Ascending aorta (tissue), 2 donors: ENCODE data around the gene DYNAP. TPM values are rescaled to one million over a fixed set of nuclear protein-coding genes. Genes with fewer than 3 reads are reported as not detected.

ENCODE experiments used
- DNase-seq, 2 donors: peaks; one replicate each; pipeline ENCODE4 v3.0.0-alpha.2; 2019; ENCODE audit warnings: low spot score in 2 of 2
- H3K27ac ChIP-seq, 2 donors: fragments of 200-600 bp; sonication (generic); one replicate each; pipeline ENCODE4 v1.5.1; 2016 to 2017; ENCODE audit warnings: mild to moderate bottlenecking in 1 of 2
- H3K27me3 ChIP-seq: fragments of 200-600 bp; sonication (generic); one replicate; pipeline ENCODE4 v1.5.1; 2017
- H3K36me3 ChIP-seq, 2 donors: fragments of 200-600 bp; sonication (generic); one replicate each; pipeline ENCODE4 v1.5.1; 2016
- H3K4me1 ChIP-seq, 2 donors: fragments of 200-600 bp; sonication (generic); one replicate each; pipeline ENCODE4 v1.5.1; 2016 to 2017; ENCODE audit warnings: mild to moderate bottlenecking in 1 of 2
- H3K4me3 ChIP-seq, 2 donors: fragments of 200-600 bp; sonication (generic); one replicate each; pipeline ENCODE4 v1.5.1; 2016 to 2017; ENCODE audit warnings: mild to moderate bottlenecking in 1 of 2
- H3K9me3 ChIP-seq, 2 donors: fragments of 200-600 bp; sonication (generic); one replicate each; pipeline ENCODE4 v1.5.1; 2016
- CTCF ChIP-seq, 3 experiments: fragments of 200-600 bp in 2 of 3; fragments of 450-650 bp in 1 of 3; sonication (generic) in 2 of 3; IDR thresholded peaks; one replicate each; pipeline ENCODE4 v1.5.1; 2016 to 2019; ENCODE audit warnings: antibody characterized with exemption in 3 of 3, mild to moderate bottlenecking in 1 of 3, moderate library complexity in 1 of 3
- intact Hi-C: fragments of 100-400 bp; cut with DNase I; formaldehyde crosslinking; loops from one replicate; pipeline ENCODE4 v1.15.1; 2023
- total RNA-seq: library from RNA; depleted of rRNA; stranded (reverse); fragments of >200 nt; gene quantifications from one replicate; pipeline ENCODE4 v1.1.0, GENCODE V29; 2016

The DYNAP gene
- total RNA-seq, 1 donor from 2014 or later = not detected

- Histone ChIP-seq H3K36me3 (no peaks in the 10 kb centered on the region), H3K27me3 (no peaks in the 10 kb centered on the region), H3K27ac (no peak overlapping the region), H3K4me1 (no peaks in the 10 kb centered on the region), H3K4me3 (no peak overlapping the region), H3K9me3 (no peaks in the 10 kb centered on the region)
- TF ChIP-seq CTCF (IDR thresholded peaks at IDR 0.05) = no peak
- no peak for DNase-seq
- intact Hi-C loops = no loop called here
These were observed 45.2 kb downstream of the DYNAP start for GRCh38 chr18:54636217-54636616.

GRCh38 chr18:54641734-54642133 is 50.7 kb downstream of the DYNAP start:
- Histone ChIP-seq H3K4me1 (no peaks in the 10 kb centered on the region), H3K36me3 (no peaks in the 10 kb centered on the region), H3K4me3 (no peak overlapping the region), H3K9me3 (no peaks in the 10 kb centered on the region), H3K27ac (no peak overlapping the region), H3K27me3 (no peaks in the 10 kb centered on the region)
- intact Hi-C loops = no loop called here
- DNase-seq = no peak
- TF ChIP-seq CTCF (IDR thresholded peaks at IDR 0.05) = no peak

- H3K4me1 ChIP-seq = no peaks in the 10 kb centered on the region
- DNase-seq = no peak
- H3K36me3 ChIP-seq = no peaks in the 10 kb centered on the region
- H3K27ac ChIP-seq = no peak overlapping the region
- no peaks in the 10 kb centered on the region for H3K9me3 ChIP-seq
- TF ChIP-seq CTCF (IDR thresholded peaks at IDR 0.05) = no peak
- H3K27me3 ChIP-seq = no peaks in the 10 kb centered on the region
- no peak overlapping the region for H3K4me3 ChIP-seq
- intact Hi-C loops = no loop called here
These were observed 56.1 kb downstream of the DYNAP start for GRCh38 chr18:54647176-54647575.

Other genes with a start within 250 kb of the DYNAP start
- gene STARD6, start 233.4 kb upstream of the DYNAP start, total RNA-seq = not detected
- 0.96 TPM for gene C18orf54, start 233.3 kb upstream of the DYNAP start, total RNA-seq
- gene RAB27B, start 237.2 kb downstream of the DYNAP start, total RNA-seq = 0.11 TPM